NCI-H187 (cell line): ENCODE measurements around the gene SDK1.
"Not testable (repeated sequence)": the region's sequence is repeated elsewhere in the genome, so short reads cannot be mapped to it uniquely, and the experiment has no call there.

Source experiments
- DNase-seq, 2 experiments: peaks; one replicate each; lab custom pipeline; 2025; lab: John Stamatoyannopoulos, UW

SDK1 gene

DNA sequence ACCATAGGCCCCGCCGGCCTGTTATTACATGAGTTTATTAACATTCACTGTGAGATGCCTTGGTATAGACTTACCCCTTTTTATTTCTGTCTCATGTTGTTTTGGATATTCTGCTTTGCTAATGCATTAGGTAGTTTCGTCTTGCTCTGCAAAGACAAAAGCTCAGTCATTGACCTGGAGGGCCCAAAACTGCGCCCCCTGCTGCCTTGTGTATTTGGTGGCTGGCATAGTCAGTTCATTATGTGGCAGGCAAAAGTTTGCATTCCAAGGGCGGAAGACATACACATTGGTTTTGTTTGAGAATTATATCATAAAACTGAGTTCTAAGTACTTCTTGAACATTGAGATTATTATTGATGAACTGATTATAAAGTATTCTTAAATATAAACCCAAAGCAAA, 372.5 kb downstream of the SDK1 start:
- DNase-seq = no peak

DNA sequence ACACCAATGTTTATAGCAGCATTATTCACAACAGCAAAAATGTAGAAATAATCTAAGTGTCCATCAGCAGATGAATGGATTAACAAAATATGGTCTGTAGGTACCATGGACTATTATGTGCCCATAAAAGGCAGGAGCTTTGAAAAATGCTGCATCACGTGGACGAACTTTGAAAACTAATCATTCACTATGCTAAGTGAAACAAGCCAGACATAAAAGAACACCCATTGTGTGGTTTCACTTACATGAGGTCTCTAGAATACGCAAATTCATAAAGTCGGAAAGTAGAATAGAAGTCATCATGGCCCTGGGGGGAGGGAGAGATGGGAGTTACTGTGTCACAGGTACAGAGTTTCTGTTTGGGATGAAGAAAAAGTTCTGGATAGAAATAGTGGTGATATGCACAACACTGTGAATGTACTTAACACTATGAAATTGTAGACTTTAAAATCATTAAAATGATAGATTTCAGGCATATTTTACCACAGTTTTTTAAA, 377.3 kb downstream of the SDK1 start:
- no peak for DNase-seq

DNA sequence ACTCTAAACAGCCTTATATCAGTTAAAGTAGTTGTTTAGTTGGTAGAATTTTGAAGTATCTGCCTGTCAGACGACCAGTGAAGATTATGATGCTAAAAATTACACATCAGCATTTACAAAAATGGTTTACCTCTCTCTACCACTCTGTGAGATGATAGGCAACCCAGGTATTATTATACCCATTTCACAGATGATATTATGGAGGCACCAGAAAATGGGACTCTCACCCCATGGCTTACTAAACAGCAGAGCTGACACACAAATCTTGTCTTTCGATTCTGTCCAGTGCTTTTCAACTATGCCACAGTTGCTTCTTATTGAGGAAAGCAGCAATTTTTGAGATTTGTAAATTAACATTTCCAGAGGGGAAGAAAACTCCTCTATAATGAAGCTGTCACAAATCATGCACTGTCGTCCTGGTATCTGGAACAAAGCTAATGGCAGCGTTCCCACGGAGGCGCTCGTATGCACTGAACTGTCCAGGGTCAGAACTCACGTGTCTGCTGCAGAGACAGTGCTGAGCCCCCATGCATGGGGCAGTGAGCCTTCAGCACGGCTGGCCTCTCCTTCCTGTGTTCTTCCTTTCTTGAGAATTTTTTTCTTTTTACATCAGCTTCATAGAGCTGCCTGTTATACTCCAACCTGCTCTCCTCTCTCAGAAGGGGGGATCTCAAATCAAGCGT, 381.1 kb downstream of the SDK1 start:
- DNase-seq = no peak

DNA sequence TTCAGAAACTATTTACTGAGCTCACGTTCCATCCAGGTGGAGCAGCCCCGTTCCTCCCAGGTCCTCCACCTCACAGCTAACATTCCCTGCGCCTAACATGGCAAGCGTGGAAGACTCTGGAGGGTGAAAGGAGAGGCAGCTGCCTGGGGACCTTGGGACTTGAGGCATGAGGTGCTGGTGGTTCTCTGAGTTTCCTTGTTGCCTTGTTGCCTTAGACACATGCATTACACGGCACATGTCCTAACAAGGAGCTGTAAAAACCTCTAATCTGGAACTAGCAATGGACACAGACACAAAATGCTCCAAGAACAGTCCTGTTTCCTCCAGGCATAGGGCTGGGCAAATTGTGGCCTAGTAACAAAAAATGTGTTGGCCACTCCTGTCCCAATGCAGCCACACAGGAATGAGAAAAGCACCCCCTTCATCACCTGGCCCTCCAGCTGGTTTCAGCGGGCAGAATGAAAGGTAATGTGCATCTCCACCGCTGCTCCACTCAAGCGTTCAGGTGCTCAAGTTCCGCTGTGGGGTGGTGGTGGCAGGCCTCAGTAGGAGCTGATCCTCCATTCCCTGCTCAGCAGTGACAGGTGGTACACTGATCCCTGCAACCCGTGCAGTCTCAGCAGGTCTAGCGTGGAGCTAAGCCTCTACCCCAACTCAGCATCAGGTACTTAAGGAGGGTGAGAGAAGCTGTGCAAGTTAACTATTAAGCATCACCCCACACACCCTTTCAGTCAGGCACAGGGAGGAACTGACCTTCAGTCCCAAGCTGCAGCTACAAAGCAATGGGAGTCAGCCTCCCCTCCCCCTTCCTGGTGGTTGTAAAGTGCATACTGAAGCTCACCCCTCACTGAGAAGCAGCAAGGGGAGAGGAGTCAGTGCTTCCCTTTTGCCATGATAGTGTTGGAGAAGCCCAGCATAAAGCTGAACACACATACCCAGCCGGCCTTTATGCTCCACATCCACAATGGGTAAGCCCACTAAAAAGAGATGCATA, 382.8 kb downstream of the SDK1 start:
- peak in 1 of 2 experiments; percentile 49 for DNase-seq

DNA sequence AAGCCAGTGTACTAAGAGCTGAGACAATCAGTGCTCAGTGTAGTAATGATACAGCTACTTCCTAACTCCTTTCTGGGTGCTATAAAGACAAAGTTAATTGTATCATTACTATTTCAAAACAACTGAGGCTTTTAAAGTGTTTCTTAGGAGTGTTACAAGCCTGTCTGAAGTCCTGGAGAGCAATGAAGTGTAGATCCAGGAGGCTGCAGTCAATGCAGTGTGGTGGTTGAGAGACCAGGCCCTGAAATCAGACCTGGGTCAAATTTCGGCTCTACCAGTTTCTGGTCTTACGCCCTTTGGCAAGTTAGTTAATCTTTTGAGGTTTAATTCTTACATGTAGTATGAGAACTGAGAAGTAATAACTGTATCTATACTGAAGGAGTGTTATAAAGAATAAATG, 387.0 kb downstream of the SDK1 start:
- DNase-seq = no peak

DNA sequence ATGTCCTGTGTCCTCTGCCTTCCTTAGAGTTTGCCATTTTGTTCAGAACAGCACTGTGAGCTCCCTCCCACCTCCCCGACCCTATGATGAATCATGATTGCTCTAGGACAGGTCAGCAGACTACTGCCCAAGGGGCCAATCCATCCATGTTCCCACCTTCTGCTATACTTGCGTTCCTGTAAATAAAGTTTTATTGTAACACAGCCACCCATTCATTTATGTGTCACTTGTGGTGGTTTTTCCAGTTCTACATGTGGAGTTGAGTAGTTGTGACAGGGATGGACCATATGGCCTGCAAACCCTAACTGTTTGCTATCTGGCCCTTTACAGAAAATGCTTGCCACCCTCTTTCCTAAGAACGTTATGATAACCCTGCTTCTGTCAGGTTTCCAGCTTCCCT, 387.8 kb downstream of the SDK1 start:
- DNase-seq = no peak

DNA sequence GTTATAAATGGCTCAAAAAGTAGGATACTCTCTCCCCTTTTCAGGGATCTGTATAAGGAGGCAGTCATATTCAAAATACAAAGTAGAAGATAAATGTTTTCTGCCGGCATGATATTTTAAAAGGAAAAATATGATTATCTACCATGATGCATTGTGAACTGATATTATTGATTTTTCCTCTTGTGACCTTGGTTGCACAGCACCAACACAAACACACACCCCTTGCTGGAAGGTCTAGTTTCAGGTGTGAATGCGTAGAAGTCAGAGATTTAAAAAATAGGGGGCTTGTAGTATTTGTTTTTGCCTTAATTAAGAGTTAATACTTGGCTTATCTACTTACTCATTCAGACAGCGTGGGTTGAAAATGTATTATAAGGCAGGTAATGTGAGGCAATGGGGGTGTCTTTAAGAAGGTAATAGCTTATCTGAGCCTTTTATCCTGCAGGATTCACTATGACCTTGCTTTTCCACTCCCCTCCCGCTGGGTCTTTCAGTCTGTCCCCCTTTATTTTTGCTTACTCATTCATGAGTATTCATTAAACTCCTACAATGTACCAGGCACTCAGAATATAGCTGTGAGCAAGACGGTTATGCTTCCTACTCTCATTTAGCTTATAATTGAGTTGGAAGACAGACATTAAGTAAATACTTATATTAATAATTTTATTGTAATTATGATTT, 390.6 kb downstream of the SDK1 start:
- DNase-seq = no peak

DNA sequence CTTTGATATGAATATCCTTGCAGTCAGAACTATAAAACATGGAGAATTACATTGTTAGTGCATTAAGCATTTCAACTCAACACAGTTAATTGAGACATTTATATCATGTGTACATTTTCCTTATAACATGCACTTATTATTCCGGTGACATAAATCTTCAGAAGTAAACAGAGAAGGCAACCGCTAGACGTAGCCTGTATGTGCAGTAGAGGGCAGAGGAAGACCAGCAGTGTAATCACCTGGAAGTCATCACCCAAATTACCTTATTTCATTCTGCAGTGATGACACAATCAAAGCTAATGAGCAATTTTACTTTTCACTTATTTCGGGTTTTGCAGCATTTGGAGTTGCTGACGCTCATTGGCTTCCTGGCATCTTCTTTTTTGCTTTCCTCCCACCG, 394.6 kb downstream of the SDK1 start:
- DNase-seq = no peak

DNA sequence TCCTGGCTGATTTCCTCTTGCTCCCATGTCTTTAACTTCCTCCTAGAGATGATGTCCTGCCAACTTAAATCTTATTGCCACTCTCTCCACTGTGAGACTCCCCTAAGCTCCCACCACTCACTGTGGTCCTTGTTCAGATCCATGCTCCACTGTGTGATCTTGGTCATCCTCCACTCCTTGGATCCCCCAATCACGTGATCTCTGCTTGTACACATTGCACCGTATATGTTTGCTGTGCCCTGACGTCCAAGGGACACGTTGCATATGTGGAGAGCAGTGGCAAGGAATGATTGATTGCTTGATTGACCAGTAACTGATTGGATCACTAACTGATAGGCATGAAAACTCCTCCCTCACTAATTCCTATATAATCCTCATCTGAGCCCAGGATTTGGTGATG, 395.1 kb downstream of the SDK1 start:
- DNase-seq = no peak

DNA sequence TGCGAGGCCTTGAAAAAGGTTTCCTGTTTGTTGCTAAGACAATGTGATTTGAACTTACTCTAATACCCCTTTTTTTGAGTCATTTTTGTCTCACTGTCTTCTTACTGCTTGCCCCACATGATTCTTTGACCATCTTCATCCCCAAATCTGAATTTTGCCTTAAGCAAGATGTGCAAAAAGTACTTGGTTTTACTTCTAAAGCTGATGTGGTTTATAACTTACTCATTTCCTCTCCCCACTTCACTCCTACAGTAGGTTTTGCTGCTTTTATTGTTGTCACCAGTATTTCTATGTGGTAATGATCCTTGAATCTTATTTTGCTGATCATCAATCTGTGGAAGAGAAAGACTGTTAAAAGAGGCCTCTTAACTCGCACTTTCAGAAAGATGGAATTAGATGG, 396.4 kb downstream of the SDK1 start:
- DNase-seq = no peak

DNA sequence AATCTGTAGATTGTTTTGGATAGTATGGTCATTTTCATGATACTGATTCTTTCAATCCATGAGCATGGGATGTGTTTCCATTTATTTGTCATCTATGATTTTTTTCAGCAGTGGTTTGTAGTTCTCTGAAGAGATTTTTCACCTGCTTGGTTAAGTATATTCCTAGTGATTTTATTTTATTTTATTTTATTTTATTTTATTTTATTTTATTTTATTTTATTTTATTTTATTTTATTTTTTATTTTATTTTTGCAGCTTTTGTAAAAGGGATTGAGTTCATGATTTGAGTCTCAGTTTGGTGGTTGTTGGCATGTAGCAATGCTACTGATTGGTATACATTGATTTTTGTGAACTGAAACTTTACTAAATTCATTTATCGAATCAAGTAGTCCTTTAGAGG, 404.2 kb downstream of the SDK1 start:
- no peak for DNase-seq

DNA sequence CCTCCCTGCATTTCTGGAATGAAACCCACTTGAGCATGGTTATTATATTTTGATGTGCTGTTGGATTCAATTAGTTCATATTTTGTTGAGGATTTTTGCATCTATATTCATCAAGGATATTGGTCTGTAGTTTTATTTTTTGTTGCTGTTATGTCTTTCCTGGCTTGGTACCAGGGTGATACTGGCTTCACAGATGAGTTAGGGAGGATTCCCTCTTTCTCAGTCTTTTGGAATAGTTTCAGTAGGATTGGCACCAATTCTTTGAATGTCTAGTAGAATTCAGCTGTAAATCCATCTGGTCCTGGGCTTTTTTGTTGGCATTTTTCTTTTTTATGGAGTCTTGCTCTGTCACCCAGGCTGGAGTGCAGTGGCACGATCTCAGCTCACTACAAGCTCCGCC, 405.0 kb downstream of the SDK1 start:
- not testable (repeated sequence) for DNase-seq

DNA sequence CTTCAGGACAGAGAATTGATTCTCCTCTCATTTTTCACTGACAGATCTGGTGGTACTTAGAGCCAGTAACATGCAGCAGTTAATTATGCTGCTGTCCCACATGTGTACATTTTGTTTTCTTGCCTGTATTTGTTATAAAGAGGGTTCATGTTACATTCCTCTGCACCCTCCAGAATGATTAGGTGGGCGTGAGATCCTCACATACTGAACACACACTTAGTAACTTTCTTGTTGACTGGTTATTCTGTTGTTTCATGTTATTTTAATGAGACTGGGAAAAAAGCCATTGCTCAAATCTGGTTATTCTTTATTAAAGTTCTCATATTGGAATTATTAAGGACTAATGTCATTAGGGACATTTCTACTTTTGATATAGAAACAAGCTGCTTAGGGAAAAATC, 409.1 kb downstream of the SDK1 start:
- no peak for DNase-seq

DNA sequence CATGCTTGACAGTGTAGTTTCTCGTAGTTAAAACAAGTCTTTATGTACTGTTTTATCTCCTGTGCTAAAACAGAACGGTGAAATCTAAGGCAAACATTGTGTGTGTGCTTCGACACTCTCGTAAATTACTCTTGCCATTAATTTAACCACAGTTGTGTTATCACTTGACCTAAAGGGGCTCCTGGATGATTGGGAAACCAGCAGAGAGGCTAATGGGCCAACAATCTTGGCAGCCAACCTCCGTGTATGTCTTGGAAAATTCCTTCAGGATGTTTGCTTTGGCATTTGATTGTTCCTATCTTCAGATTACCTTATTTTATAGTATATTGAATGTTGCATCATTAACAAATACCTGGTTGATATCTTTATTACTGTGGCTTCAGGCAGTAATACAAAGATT, 409.5 kb downstream of the SDK1 start:
- no peak for DNase-seq

DNA sequence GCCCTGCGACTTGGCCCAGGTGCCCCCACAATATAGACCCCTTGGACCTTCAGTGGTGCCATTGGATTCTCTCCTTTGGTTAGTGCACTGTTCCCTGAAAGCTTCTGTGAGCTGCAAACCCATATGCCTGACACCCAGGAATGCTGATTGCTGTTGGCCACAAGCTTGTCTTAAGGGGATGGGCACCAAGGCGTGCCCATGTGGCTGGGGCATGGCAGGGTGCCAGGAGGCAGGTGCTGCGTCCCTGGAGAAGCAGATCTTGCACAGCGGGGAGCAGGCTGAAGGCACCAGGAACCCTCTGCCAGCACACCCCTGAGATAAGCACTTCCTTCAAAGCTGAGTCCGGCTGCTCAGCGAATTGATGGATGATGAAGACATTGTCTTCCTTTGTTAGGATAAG, 411.8 kb downstream of the SDK1 start:
- DNase-seq = no peak

DNA sequence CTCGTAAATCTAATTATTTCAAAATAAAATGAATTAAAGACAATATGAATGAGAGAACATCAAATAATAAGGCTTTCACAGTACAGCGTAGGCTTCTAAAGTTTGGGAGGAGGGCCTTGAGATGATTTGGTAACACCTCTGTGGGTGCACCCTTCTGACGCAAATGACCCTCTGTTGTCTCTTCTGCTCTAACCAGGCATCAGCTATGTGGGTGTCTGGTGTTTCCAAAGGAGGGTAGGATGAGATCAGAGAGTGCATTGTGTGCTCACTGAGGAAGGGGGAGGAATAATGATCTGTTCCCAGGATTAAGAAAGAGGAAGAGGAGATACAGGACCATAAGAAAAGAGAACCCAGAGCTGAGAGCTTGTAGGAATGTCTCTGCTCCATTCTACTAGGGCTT, 420.4 kb downstream of the SDK1 start:
- DNase-seq = no peak

DNA sequence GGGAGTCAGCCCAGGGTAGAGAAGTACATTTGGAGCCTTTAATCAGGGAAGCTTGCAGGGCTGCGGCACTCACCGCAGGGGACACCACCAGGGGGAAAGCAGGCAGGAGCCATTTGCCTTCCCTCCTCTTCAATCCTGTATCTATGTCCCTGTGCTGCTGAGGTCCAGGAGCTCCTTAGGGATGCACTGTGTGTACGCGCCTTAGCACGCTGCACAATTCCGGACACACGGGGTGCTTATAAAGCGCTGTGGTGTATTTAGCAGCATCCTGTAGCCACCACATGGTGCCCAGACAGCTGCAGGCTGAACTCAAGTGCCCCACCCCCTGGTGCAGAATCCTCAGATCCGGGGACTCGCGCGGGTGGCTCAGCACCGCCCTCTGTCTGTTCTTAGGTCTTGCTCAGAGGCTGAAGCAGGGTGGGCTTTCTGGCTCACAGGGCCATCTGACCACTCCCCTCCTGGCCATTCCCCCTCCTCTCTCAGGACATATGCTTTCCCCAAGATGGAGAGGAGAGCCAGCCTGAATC, 421.4 kb downstream of the SDK1 start:
- no peak for DNase-seq

DNA sequence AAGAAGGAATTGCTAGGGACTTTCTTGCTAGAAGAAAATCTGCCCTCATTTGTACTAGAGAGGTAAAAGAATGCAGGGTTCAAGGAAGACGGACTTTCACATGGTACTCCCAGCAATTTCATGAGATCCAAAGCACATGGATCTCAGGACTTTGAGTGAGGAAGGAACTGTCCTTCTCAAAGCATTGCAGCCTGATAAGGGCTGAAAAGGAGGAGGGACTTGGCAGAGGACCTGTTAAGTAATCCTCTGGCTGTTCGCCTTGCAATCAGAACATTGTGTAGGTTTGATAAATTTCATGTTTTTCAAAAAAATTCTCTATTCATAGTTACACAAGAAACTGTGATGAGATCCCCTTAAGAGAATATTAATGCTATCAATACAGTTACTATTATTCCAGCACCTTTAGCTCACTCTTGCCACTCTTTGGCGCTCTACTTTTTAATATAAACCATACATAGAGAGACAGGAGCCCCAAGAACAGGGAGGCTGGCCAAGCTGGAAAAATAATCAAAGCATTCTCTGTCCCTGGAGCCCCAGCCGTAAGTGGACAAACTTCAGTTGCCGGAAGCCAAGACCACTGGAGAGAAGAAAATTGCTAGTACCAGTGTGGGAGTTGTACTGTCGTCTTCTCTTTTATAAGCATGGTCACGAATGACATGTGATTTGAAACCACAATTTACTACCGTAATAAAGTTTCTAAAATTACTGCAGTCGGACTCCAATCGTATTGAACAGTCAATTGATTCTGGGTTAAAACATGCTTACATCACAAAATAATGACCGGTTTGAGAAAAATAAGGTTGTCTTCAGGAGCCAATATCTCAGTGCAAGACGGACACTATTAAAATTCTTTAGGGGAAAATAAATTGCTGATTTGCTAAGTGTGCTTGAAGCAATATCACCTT, 424.4 kb downstream of the SDK1 start:
- DNase-seq = no peak

DNA sequence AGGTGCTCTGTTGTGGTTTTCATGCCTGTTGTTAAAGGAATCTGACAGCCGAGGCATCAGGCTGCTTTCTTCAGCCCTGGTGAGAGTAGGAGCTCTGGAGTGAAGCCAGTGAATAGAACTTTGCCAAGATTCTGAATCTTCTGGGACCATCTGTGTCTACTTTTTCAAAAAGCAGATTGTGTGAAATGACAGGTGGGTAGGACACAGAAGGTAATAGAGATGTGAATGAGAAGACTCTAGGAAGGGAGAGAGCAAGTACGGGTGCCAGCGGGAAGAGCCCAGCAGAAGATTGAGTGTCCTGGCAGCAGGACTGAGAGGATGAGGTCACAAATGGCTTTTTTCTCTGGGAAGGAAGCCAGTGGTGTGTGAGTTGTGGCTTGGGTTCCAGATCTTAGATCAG, 429.2 kb downstream of the SDK1 start:
- no peak for DNase-seq

DNA sequence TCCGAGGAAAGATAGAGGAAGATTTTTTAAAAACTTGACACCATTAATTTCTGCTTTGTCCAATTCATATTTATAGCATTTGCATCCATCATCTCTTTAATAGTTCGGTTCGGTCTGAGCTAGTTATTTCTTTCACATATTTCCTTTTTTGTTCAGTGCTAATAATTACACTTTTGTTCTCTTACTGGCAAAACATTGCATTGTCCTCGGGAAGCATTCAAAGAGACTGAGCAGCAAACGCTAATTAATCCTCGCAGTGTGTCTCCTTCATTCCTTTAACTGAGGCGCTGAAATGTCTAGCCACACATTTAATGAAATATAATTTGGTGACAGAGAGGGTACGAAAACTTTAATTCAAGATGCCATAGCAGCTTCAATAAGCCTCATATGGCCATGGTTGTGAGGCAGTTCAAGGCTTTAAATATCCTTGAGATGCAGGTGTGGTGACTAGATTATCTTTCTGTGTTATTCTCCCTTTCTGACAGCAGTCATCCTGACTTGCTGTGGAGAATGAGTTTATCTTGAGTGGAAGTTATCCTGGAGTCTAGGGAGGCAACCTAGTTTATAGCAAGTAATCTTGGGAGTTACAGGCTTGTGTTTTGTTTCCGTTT, 431.4 kb downstream of the SDK1 start:
- no peak for DNase-seq
